Calu3 (cell line): ENCODE results near the gene TSGA10. TPM values are rescaled to one million over a fixed set of nuclear protein-coding genes. Genes with fewer than 3 reads are reported as not detected.

Experiments
- BruUV-seq: library from RNA; stranded (reverse); fragments of 400-500 nt; replicated peaks from 2 replicates; lab custom pipeline; 2021; lab: Mats Ljungman, UMichigan
- CTCF ChIA-PET: fragments of 300-600 bp; sonication (Branson Sonifier 250); formaldehyde crosslinking; loops from one replicate; lab custom pipeline; 2022; ENCODE audit warnings: antibody characterized with exemption; lab: Charles Lee
- DNase-seq: peaks from one replicate; pipeline ENCODE4 v3.0.0; 2022
- H3K27ac Mint-ChIP-seq: one replicate; pipeline ENCODE4 v1.8.0; 2022; ENCODE audit warnings: mixed read lengths; ENCODE audit not compliant: unreplicated experiment
- H3K27me3 Mint-ChIP-seq: one replicate; pipeline ENCODE4 v1.8.0; 2022; ENCODE audit warnings: mixed read lengths; ENCODE audit not compliant: unreplicated experiment
- H3K36me3 Mint-ChIP-seq: one replicate; pipeline ENCODE4 v1.8.0; 2022; ENCODE audit warnings: mild to moderate bottlenecking, moderate library complexity, mixed read lengths; ENCODE audit not compliant: insufficient read depth, unreplicated experiment
- H3K4me1 Mint-ChIP-seq: one replicate; pipeline ENCODE4 v1.8.0; 2022; ENCODE audit warnings: mild to moderate bottlenecking, low read depth, mixed read lengths; ENCODE audit not compliant: unreplicated experiment
- H3K4me3 Mint-ChIP-seq: one replicate; pipeline ENCODE4 v1.8.0; 2022; ENCODE audit warnings: mild to moderate bottlenecking, low read depth, moderate library complexity, mixed read lengths; ENCODE audit not compliant: unreplicated experiment
- H3K9me3 Mint-ChIP-seq: one replicate; pipeline ENCODE4 v1.8.0; 2022; ENCODE audit warnings: low read depth, mixed read lengths; ENCODE audit not compliant: unreplicated experiment
- CTCF ChIP-seq: fragments of 200-600 bp; IDR thresholded peaks from one replicate; pipeline ENCODE4 v1.8.0; 2022; ENCODE audit warnings: antibody characterized with exemption; ENCODE audit not compliant: unreplicated experiment
- intact Hi-C: fragments of 100-400 bp; cut with micrococcal nuclease; formaldehyde crosslinking; loops from one replicate; pipeline ENCODE4 v1.10.0; 2022; ENCODE audit not compliant: unreplicated experiment
- total RNA-seq: library from RNA; stranded (reverse); gene quantifications from 2 replicates; pipeline ENCODE4 v1.2.3, GENCODE V29; 2022

The TSGA10 gene
- total RNA-seq, 1 experiment from 2014 or later = 14.2 TPM

DNA sequence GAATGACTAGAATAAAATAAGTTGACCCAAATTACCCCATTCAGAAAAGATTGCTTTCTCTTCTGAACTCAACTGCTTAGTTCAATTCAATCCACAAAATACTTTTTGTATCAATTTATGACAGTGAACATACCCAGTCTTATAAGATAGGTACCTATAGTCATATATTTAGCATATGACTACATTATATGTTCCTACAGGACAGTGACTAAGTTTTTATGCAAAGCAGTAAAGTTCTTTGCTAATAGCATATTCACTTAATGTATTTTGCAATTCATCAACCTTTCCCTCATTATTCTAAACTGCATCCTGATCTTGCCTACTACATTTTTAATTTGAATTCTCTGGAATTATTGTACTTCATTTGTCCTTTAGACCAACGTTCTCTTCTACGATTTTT is 43.5 kb downstream of the TSGA10 start:
- intact Hi-C loops = no loop called here
- H3K9me3 Mint-ChIP-seq = no peaks in the 10 kb centered on the region
- TF ChIP-seq CTCF = no peak
- H3K27me3 Mint-ChIP-seq = no peaks in the 10 kb centered on the region
- H3K36me3 Mint-ChIP-seq = no peaks in the 10 kb centered on the region
- no TSS peak for BruUV-seq
- no peak for DNase-seq
- no peaks in the 10 kb centered on the region for H3K4me1 Mint-ChIP-seq
- H3K4me3 Mint-ChIP-seq = no peak overlapping the region
- H3K27ac Mint-ChIP-seq = no peak overlapping the region
- CTCF ChIA-PET = no interaction called here

DNA sequence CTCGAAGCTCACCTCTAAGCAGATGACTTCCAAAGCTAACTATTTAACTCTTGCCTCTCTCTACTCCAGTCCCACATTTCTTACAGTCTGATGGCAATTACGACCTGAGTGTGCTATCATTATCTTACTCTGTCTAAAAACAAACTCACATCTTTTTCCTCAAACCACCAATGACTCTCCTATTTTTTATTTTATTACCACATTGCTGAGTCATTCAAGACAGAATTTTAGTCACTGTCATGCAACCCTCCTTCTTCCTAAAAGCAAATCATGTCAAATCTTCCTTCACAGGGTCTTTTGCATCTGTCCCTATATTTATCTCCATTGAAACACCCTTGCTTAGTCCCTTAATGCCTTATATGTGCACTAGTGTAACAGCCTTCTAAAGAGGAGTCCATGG is 47.8 kb downstream of the TSGA10 start:
- no peak for DNase-seq
- Mint-ChIP-seq H3K4me3 (no peak overlapping the region), H3K27me3 (no peaks in the 10 kb centered on the region), H3K9me3 (no peaks in the 10 kb centered on the region), H3K36me3 (no peaks in the 10 kb centered on the region), H3K4me1 (no peaks in the 10 kb centered on the region), H3K27ac (no peak overlapping the region)
- no TSS peak for BruUV-seq
- intact Hi-C loops = no loop called here
- CTCF ChIA-PET = no interaction called here
- no peak for TF ChIP-seq CTCF

DNA sequence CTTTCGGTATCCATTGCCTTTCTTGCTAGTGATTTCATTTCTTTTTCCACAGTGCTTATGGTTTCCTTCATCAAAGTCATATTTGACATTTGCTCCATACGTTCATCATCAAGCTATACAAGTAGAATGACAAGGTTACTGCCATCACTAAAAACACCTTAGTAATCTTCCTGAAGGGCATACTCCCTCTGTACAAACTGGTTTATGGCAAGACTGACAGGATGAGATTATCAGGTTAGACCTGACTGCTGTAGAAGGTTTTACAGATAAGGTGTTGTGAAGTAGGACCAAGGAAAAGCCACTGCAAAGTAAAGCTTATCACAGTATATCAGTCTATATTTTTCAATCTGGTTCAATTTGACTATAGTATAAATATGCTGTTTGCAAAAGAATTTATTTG is 50.7 kb downstream of the TSGA10 start:
- CTCF ChIA-PET = no interaction called here
- Mint-ChIP-seq H3K9me3 (no peaks in the 10 kb centered on the region), H3K36me3 (no peaks in the 10 kb centered on the region), H3K27me3 (no peaks in the 10 kb centered on the region), H3K4me1 (no peaks in the 10 kb centered on the region), H3K27ac (no peak overlapping the region), H3K4me3 (no peak overlapping the region)
- no peak for DNase-seq
- intact Hi-C loops = no loop called here
- TF ChIP-seq CTCF = no peak
- no TSS peak for BruUV-seq

DNA sequence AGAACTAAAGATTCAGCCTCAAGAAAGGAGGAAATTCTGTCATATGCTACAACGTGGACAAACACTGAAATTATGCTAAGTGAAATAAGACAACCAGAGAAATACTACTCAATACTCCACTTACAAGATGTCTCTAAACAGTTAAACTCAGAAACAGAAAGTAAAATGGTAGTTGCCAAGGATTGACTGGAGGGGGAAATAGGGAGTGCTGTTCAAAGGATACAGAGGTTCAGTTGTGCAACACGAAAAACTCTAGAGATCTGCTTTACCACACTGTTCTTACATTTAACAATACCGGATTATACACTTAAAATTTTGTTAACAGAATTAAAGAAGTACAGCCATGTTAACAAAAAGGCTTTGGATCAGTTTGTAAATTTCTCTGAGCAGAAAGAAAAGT is 53.0 kb downstream of the TSGA10 start:
- Mint-ChIP-seq H3K27ac (no peak overlapping the region), H3K27me3 (no peaks in the 10 kb centered on the region), H3K9me3 (no peaks in the 10 kb centered on the region), H3K4me3 (no peak overlapping the region), H3K4me1 (no peaks in the 10 kb centered on the region), H3K36me3 (no peaks in the 10 kb centered on the region)
- CTCF ChIA-PET = no interaction called here
- TF ChIP-seq CTCF = no peak
- no TSS peak for BruUV-seq
- intact Hi-C loops = no loop called here
- DNase-seq = no peak
